ENCODE data around the gene ROBO1. TPM values are rescaled to one million over a fixed set of nuclear protein-coding genes. Genes with fewer than 3 reads are reported as not detected.

ROBO1 gene
- total and polyA plus RNA-seq, 2 of the 8 experiments (the other 6 are each of a cell fraction or from before 2014, with no cell fraction given), result 51.4 to 91.0 TPM

- H4K8ac ChIP-seq (ENCODE audit: extremely low read depth, insufficient read depth, low read length), result no peak overlapping the region
- H3K14ac ChIP-seq (ENCODE audit: insufficient read length), result no peak overlapping the region
- no peak overlapping the region for H2AK5ac ChIP-seq (ENCODE audit: low read depth, low read length)
- H3K27ac ChIP-seq (ENCODE audit: low read depth, low read length), result no peak overlapping the region
- no peak overlapping the region for H2BK15ac ChIP-seq (ENCODE audit: low read length)
- H3K4me3 ChIP-seq (ENCODE audit: extremely low read depth in 1 of 4, insufficient read depth in 2 of 4, low read depth in 3 of 4, low read length in 4 of 4), result no peak overlapping the region
- H3K23me2 ChIP-seq (ENCODE audit: low read depth, low read length), result no peaks in the 10 kb centered on the region
- H3K36me3 ChIP-seq (ENCODE audit: control insufficient read depth in 2 of 4, insufficient read depth in 4 of 4, low read length in 3 of 4), result no peaks in the 10 kb centered on the region
- no peak overlapping the region for H4K5ac ChIP-seq (ENCODE audit: insufficient read length, low read depth, low read length)
- H2BK5ac ChIP-seq (ENCODE audit: low read depth, low read length), result no peak overlapping the region
- H2BK20ac ChIP-seq (ENCODE audit: low read length), result no peak overlapping the region
- ChIA-PET POLR2A (ENCODE audit: partially characterized antibody) (no interaction called here), CTCF (ENCODE audit: partially characterized antibody) (no interaction called here)
- no peaks in the 10 kb centered on the region for H3K27me3 ChIP-seq (replicated peaks in 1 of 4; ENCODE audit: control insufficient read depth in 3 of 4, extremely low read depth in 1 of 4, insufficient read depth in 3 of 4, low read length in 3 of 4)
- H3K79me1 ChIP-seq (ENCODE audit: low read depth, low read length), result 0 out of 2 replicates have a peak, but pooled peaks cover 2% of the 10 kb centered on the region
- FAIRE-seq (no peak), DNase-seq (ENCODE audit: low read depth in 1 of 2, low spot score in 2 of 2) (no peak)
- TF ChIP-seq KDM4A (IDR thresholded peaks at IDR 0.05; ENCODE audit: low read depth, low read length, severe bottlenecking) (no peak), CEBPB (IDR thresholded peaks at IDR 0.05; ENCODE audit: low read depth, low read length) (peak; percentile 60), ZNF274 (IDR thresholded peaks at IDR 0.05; ENCODE audit: borderline replicate concordance, extremely low read depth, low read length) (no peak)
- no peak overlapping the region for H3K23ac ChIP-seq (ENCODE audit: insufficient read length)
- H4K91ac ChIP-seq (replicated peaks; ENCODE audit: insufficient read length, low read length), result no peak overlapping the region
- no peak overlapping the region for H3K56ac ChIP-seq (replicated peaks; ENCODE audit: insufficient read length, low read depth, low read length)
- no peak overlapping the region for H2AFZ ChIP-seq (ENCODE audit: low read length)
- 83% methylated on average over 1 of the region's 1 CpG; no CpG with 5 or more reads in 1 of the 2 experiments for WGBS, 2 experiments (ENCODE audit: extremely low coverage in 1 of 2, insufficient coverage in 1 of 2, insufficient read length in 1 of 2, insufficient replicate concordance in 2 of 2, low coverage in 1 of 2, low lambda C conversion rate in 2 of 2, missing lambda C conversion rate in 1 of 2)
- H3K9me3 ChIP-seq (ENCODE audit: insufficient read depth in 2 of 2, low read depth in 1 of 2, low read length in 1 of 2), result no peaks in the 10 kb centered on the region
- H3K4ac ChIP-seq (replicated peaks; ENCODE audit: insufficient read length, low read depth, low read length), result no peak overlapping the region
- peaks cover 0 to 1% of the 10 kb centered on the region in 2 experiments for H4K20me1 ChIP-seq (replicated peaks in 1 of 2; ENCODE audit: control insufficient read depth in 1 of 2, insufficient read depth in 2 of 2, low read length in 2 of 2)
- no peak overlapping the region for H3K18ac ChIP-seq (ENCODE audit: extremely low read depth, low read length)
- H3K79me2 ChIP-seq (ENCODE audit: control insufficient read depth in 1 of 2, insufficient read depth in 2 of 2, low read length in 2 of 2), result no peaks in the 10 kb centered on the region; a peak in 1 of 4 replicates
- H3K4me1 ChIP-seq (replicated peaks in 1 of 4; ENCODE audit: control insufficient read depth in 3 of 4, insufficient read depth in 4 of 4, low read length in 3 of 4), result no peaks in the 10 kb centered on the region
- H2BK12ac ChIP-seq (ENCODE audit: low read depth, low read length), result no peak overlapping the region
- no peak overlapping the region for H3K9ac ChIP-seq (replicated peaks in 1 of 4; ENCODE audit: extremely low read depth in 1 of 4, low read depth in 3 of 4, low read length in 3 of 4)
- no peak overlapping the region for H3K4me2 ChIP-seq (ENCODE audit: insufficient read depth in 1 of 2, low read depth in 2 of 2, low read length in 2 of 2)
- no peak overlapping the region for H2BK120ac ChIP-seq (replicated peaks; ENCODE audit: low read depth, low read length)
Observed at GRCh38 chr3:78823859-78824258, 943.9 kb downstream of the ROBO1 start.
